HTR-8/SVneo (cell line): ENCODE data around the gene IL1RAPL1.

Experiments used
- DNase-seq: peaks from one replicate; pipeline ENCODE4 v3.0.0; 2011; ENCODE audit warnings: low spot score, mixed read lengths; ENCODE audit not compliant: insufficient read length
- FAIRE-seq: peaks from 2 replicates; lab custom pipeline; 2011; peaks lifted over from hg19 to GRCh38; lab: Jason Lieb, UNC

Gene IL1RAPL1

DNA sequence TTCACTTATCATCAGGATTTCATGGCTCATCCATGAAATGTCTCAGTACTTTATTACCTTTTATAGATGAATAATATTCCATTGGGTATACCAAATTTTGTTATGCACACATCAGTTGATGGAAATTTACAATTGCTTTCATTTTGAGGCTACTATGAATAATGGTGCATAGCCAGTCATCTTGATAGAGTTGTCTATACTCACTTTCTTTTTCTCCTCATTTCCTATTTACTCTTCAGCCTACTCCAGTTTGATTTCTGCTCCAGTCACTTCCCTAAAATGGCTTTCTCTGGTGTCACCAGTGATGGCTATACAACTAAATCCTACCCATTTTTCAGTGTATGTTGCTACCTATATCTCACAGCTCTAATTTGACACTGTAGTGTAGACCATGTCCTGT is 884.6 kb downstream of the IL1RAPL1 start:
- FAIRE-seq = peak; percentile 9
- no peak for DNase-seq

DNA sequence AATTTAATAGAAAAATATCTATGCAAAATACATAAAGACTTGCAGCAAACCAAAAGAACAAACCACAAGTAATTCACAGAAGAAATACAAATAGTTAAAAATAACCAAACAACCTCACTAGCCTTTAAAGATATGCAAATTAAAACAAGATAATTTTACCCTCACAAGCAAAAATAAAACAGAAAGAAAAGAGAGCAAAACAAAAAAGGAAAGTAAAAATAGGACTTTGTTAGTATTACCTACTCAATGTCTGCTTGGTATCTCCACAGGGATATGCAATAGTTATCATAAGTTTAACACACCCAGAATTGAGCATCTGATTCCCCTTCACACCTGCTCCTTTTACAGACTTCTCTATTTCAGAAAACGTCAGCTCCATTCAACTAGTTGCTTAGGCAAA is 890.6 kb downstream of the IL1RAPL1 start:
- no peak for FAIRE-seq
- DNase-seq = peak; percentile 3

DNA sequence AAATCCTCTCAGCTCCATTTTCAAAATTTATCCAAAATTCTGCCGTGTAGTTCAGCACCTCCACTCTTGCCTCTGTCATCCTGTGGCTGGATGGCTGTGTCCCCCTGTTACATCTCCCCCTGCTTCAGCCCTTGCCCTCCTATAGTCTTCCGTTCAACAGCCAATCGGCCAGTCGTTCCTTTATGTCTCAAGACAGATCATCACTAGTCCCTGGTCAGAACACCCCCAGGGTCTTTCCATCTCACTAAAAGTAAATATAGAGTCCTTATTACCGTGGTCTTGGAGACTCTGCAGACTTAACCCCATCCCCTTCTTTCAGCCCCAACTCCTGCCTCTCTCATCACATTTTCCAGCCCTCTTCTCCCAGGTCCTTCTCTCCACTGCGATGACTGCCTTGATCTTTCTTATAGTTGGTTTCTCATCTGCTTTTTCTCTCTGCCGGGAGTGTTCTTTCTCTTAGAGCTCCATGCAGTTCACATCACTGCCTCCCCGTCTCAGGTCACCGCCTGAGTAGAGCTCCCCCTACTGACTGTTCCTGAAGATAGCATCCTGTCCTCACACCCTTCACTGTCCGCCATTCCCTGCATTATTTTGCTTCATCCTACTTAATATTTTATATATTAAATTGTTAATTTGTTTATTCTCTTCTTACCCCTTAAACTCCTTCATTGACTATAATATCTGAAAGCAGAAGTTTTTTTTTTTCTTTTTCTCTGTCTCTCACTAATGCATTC is 891.3 kb downstream of the IL1RAPL1 start:
- FAIRE-seq = peak; percentile 44
- peak; percentile 74 for DNase-seq

DNA sequence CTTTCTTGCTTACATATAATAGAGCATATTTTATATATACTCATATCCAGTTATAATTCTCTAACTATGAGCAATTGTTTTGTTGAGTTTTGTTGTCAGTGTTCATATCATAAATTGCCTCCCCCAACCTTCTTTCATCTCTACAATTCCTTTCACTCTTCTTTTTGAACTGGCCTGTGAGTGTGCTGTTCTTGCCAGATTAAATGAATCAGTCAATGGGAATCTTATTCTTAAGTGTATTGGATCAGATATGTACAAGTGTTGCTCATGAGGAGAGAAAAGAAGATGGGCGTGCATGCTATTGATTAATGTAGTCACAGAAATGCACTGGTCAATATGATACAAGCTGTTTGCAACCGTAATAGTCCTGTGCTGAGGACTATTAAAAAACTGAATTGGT is 900.0 kb downstream of the IL1RAPL1 start:
- FAIRE-seq (no peak), DNase-seq (no peak)

DNA sequence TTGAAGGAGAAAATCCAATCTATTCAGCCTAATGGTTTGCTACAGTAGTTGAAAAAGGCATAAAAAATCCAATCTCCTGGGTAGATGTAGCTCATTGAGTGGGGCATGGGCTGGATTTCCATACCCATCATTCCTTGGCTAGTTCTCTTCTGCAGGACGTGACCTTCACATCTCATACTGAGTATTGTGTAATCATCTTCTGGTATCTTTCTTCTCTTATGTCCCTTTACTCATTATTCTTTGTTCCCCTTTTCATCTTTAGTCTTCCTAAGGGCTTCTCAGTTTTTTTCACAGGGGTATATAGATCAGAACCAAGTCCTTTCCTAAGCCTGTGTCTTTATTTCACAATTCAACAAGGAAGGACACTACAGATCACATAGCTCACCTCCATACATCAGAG is 900.5 kb downstream of the IL1RAPL1 start:
- FAIRE-seq = peak; percentile 44
- no peak for DNase-seq

DNA sequence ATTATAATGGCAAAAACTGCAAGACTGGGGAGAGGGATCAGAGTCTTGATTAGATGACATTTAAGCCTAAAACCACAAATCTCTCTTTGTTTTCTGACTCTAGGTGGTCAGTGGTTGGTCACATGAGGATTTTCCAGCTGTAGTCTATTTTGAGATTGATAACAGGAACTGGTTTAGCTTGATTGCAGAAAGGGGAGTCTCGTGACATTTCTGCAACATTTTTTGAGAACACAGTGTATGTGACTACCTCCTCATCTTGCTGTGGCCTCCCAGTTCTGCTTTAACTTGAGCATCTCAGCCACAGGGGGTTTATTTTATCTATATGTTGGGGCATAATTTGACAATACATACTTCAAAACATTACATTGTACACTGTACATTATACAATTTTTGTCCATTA is 901.7 kb downstream of the IL1RAPL1 start:
- DNase-seq (no peak), FAIRE-seq (peak; percentile 28)

DNA sequence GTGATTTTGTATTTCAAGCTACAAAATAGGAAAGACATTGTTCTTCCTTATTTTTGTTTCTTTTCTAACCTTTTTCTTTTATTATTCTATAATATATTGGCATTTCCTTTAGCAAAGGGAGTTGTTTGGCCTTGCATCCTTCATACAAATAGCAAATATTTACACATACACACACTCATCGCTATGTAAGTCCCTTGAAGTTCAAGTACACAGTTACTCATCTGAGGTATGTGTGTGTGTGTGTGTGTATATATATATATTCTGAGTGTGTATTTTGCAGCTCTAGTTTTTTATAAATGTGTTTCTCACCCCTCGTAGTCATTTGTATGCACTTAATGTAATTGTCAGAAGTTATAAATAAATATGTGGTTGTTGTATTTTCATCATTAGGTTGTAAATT is 903.4 kb downstream of the IL1RAPL1 start:
- FAIRE-seq (no peak), DNase-seq (no peak)

DNA sequence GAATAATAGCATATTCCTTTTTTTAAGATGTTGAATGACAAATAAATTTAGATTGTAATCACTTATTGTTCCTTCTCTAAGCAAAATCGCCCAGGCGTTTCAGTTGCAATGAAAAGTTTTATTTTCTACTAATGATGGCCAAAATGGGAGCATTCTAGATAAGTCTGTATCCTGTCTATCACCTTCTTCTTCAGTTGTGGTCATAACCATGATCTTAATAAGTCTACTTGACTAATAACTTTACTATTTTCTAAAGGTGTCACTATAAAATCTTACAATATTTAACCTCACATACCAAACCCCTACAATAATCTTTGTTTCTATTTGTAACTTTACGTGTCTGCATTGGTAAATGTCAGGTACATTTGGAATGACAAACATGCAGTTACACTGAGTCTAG is 904.4 kb downstream of the IL1RAPL1 start:
- DNase-seq (no peak), FAIRE-seq (no peak)

DNA sequence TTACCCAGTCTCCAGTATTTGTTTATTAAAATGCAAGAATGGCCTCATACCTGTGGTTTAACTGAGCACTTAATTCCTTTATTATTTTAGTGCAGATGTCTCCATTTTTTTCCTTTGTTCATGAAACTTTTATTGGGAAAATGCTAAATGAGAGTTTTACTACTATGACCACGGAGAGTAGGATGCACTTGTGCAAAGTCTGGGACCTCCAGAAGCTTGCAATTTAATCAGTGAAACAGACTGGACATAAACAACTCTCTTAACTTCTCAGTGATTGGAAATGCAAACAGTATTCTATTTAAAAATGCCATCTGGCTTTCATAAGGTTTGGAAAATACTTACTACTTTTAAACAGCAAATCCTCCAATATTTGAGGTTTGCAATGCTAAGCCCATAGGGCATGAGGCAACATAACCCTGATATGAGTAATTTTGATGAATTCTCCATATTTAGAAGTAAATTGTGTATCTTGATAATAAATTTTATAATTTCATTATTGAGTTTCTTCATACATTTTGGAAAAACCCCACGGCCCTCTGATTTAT is 909.5 kb downstream of the IL1RAPL1 start:
- no peak for DNase-seq
- FAIRE-seq = no peak

DNA sequence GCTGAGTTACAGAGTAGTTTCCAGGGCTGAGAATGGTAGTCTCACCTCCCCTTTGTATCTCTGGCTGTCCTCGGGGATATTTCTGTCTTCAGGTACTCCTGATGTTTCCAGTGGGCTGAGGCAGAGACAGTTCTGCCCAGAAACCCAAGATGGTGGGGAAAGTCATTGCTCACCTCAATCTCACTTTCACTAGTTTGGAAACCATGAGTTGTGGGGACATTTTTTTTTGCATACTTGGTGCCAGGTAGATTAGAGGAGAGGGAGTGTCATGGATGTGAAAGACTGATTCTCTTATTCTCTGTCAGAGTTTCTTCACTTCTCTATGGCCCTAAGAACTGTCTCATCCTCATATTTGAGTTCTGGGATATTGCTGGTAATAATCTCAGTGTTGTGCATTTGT is 919.5 kb downstream of the IL1RAPL1 start:
- FAIRE-seq (no peak), DNase-seq (no peak)

DNA sequence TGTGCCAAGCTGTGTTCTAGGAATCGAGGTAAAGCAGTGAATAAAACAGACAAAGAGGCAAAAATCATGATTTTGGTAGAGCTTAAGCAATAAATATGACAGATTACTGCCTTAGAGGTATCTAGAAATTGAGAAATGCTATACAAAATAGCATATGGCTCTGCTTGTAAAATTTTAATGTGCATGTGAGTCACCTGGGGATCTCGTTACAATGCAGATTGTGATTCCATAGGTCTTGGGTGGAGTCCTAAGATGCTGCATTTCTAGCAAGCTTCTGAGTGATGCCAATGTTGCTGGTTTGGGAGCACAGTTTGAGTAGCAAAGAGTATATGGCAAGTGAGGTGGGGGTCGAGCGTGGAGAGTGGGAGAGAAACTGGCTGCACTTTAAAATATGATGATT is 930.9 kb downstream of the IL1RAPL1 start:
- DNase-seq (no peak), FAIRE-seq (no peak)

DNA sequence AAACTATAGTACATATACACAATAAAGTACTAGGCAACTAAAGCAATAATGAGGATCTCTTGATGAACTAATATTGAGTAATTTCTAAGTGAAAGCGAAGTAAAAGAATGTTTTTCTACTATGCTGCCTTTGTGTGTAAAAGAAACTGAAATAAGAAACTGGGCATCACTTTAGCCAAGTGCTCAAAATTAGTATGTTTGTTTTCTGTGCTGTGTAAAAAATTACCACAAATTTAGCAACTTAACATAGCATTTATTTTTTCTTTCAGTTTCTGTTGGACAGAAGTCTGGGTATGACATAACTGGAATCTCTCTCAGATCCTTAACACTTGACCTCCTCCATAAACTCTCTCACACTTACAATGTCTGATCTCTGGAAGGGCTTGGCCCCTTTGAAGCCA is 941.0 kb downstream of the IL1RAPL1 start:
- FAIRE-seq = no peak
- DNase-seq = no peak

DNA sequence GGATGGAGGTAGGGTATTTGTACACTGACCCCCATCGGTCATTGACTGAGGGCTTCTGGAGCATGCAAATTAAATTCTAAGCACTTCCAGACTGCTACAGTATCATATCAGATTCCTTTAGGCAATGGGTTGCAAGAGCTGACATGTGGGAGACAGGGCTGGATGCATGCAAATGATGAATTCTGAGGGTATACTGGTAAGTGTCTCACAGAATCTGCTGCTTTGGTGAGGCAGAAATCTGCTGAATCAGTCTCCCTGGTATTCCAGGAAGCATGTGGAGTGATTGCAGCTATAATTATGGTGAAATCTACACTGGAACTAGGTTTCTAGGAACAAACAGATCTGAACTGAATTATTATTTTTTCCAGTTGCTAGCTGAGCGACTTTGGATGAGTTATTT is 943.3 kb downstream of the IL1RAPL1 start:
- FAIRE-seq (peak; percentile 95), DNase-seq (peak; percentile 19)

DNA sequence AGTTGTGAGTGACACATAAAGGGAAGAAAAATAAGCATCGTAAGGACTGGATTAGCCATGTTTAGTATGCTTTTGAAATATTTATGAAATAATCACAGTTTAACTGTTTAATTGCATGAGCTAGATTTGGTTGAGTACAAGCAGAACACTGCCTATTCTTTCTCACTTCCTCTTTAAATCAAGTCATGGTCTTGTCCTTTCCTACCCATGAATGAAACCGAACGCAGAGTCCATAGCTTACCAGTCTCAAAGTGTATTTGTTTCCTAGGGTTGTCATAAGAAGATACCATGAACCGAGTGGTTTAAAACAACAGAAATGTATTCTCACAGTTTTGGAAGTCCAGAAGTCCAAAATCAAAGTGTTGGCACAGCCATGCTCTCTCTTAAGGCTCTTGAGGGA is 944.1 kb downstream of the IL1RAPL1 start:
- no peak for DNase-seq
- FAIRE-seq = no peak

DNA sequence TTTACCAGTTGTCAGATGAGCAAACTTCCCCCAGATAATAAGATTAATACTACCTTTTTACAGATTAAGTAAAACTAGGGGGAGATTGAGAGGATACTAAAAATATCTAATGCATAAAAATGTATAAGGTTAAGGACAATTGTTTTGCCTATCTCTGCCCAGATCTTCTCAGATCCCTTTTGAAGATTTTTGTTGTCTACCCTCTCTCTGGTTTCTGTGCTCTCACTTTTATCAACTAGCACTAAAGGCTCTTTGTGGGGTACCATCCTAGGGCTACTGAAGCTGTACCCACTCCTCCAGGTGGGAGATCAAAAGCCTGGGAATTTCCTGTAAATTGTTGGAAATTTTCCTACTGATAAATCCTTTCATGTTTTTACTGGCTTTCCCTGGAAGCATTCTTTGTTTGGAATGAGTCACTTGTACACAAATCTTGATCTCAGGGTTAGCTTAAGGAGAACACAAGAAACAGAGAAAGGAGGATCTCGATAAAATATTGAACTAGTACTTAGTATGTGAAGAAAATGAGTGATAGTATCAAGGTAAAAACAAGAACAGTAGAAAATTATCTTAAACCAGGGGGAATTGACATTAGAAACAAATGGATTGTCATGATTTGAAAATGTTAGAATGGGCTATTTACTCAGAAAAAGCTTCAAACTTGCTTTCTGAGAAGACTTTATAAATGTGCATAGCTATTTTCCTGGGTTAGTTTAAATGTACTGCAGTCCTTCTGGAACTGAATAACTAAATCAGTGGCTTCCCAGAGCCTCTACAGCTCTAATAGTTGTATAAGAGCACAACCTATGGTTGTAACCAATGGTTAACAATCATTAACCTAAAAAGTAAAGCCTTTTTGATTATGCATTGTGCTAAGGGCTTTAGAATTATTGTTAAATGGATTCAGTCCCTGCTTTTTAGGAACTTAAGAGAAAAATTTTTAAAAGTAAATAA is 948.2 kb downstream of the IL1RAPL1 start:
- peak; percentile 22 for DNase-seq
- no peak for FAIRE-seq

DNA sequence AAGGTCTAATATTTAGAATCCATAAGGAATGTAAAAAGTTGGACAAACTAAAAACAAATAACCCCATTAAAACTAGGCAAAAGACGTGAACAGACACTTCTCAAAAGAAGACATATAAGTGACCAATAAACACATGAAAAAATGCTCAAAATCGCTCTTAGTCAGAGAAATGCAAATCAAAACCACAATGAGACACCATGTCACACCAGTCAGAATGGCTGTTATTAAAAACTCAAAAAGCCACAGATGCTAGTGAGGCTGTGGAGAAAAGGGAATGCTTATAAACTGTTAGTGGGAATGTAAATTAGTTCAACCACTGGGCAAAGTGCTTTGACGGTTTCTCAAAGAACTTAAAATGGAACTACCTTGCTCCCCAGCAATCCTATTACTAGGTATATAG is 953.8 kb downstream of the IL1RAPL1 start:
- DNase-seq (no peak), FAIRE-seq (peak; percentile 16)

DNA sequence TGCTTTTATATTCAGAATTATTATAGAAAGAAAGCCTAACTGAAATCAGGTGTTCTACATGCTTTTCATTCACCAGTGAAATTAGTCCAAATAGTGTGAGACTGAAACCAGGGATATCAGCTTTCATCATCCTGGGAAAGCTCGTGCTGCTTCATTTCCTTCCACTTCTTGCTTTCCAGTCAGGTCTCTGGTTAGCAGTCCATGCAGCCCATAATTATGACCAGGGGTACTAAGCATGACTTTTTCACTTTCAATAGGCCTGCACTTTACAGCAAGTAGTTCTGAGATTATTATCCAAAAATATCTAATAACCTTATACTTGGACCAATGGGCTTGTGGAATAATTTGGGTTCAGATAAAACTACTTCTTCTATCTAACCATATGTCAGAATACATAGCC is 954.9 kb downstream of the IL1RAPL1 start:
- DNase-seq = no peak
- FAIRE-seq = no peak

DNA sequence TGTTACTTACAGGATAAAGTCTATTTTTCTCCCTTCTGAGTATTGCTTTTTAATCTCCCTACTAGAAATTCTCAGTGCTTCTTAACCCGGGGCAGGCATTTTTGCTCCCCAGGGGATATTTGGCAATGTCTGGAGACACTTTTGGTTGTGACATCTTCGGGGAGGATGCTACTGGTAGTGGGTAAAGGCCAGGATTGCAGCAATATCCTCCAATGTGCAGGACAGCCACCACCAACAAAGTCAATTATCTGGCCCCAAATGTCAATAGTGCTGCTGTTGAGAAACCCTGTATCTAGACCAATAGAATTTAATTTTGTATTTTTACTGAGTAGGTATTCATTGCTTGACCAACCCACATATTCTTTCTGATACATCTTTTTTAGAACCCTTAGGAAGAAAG is 958.6 kb downstream of the IL1RAPL1 start:
- FAIRE-seq = no peak
- no peak for DNase-seq

DNA sequence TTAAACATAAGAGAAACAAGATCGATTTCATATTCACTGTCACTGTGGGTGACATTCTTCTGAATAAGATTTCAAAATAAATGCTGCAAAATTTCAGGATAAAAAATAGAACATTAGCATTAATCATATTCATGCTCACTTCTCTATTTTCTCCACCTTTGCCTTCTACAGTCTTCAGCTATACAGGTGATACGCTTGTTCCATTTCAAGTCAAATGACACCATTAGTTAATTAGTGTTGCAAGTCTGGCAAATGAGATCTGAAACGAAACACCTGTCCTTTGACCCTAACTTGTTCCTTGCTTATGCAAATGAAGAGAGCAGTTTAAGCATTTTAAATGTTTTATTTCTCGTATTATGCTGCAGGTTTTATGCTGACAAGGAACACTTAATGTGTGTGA is 960.6 kb downstream of the IL1RAPL1 start:
- FAIRE-seq (peak; percentile 46), DNase-seq (no peak)

DNA sequence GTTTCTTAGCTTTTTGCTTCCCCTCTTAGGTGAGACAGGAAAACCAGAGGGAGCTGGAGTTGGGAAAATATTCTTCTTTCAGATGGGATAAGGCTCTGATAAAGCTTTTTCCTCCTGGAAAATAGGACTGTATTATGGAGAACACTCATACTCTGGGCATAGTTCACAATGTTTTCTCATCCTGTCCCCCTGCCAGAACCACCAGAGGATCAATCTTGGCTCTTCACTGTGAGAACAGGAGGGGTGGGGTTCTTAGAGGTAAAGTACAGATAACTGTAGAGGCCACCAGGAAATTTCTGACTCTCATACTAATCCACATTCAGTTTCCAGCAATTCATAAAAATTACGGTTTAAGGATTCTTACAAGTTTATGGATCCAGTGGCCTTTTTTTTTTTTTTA is 966.3 kb downstream of the IL1RAPL1 start:
- DNase-seq (no peak), FAIRE-seq (no peak)

DNA sequence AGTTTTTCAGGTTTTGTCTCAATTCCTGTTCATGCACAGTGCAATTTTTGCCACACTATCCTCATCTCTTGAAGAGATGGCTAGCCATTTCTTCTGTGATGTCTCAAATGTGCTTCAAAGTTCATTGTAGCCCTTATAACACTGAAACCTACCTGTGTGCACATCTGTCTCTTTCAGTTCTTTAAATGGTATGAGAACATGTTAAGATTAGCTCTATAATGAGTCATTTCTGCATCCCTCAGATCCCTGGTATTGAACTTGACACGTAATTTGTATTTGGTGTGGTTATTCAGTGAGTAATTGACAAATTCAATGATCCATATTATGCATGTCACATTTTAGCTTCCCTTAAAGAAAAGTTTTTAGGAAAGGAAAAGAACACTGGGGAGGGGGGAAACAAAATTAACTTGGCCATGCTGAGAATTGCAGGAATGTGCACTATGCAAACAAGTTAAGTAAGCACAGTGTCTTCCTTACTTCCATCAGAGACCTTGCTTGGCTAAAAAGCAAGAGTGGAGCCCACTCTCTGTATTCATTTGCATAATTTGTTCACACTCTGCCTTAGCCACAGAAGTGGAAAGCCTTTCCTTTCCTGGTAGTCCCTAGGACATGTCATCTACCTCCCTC is 968.3 kb downstream of the IL1RAPL1 start:
- DNase-seq (no peak), FAIRE-seq (no peak)
